Fibroblast of villous mesenchyme (primary cell): ENCODE results near the gene PROCA1. TPM values are rescaled to one million over a fixed set of nuclear protein-coding genes. Genes with fewer than 3 reads are reported as not detected.

ENCODE experiments used
- DNase-seq: peaks from one replicate; pipeline ENCODE4 v3.0.0-alpha.2; 2010; ENCODE audit warnings: low read depth
- H3K4me3 ChIP-seq: 2 replicates; pipeline ENCODE4 v1.5.1; 2011; ENCODE audit warnings: low read depth, mild to moderate bottlenecking, low read length
- CTCF ChIP-seq: IDR thresholded peaks from 2 replicates; pipeline ENCODE4 v1.5.1; 2012; ENCODE audit warnings: low read depth, mild to moderate bottlenecking, low read length; ENCODE audit not compliant: insufficient read depth
- total RNA-seq: library from RNA; depleted of rRNA; stranded (reverse); fragments of >200 nt; gene quantifications from 2 replicates; pipeline ENCODE4 v1.2.3, GENCODE V29; 2012

PROCA1 gene
- total RNA-seq, 1 donor, result under 0.01 TPM

DNA sequence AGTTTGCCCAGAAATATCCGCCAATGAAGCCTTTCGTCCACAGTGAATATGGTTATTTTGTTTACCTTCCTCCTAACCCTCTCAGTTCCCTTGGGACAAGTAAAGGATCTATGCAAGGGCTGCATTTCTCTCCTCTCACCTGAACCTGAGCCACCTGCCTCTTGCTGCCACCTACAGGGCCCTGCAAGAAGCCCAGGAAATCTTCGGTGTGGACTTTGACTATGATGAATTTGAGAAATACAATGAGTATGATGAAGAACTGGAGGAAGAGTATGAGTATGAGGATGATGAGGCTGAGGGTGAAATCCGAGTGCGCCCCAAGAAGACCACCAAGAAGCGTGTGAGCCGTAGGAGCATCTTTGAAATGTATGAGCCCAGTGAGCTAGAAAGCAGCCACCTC, 35.7 kb downstream of the PROCA1 start:
- no peak overlapping the region for H3K4me3 ChIP-seq
- TF ChIP-seq CTCF, result no peak

DNA sequence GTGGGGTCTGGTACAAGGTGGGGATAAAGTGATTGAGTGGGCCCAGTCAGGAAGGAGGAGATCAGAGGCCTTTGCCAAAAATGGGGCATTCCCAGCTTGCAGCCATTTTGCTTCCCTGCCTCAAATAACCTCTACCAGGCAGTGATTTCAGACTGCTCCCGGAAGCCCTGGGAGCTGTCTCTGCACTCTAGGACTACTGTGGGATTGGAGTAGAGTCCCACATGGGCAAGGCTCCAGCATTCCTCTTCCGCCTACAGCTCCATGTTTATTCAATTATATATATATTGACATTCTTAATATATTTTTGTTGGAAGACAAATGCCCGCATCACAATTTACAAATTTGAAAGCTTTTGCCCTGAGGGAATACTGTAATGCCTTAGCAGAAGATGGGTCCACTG, 36.2 kb downstream of the PROCA1 start:
- no peak for TF ChIP-seq CTCF
- DNase-seq, result no peak
- H3K4me3 ChIP-seq, result no peak overlapping the region

More for the DNA sequence above, 35.7 kb downstream of the PROCA1 start:
- DNase-seq, result no peak

DNA sequence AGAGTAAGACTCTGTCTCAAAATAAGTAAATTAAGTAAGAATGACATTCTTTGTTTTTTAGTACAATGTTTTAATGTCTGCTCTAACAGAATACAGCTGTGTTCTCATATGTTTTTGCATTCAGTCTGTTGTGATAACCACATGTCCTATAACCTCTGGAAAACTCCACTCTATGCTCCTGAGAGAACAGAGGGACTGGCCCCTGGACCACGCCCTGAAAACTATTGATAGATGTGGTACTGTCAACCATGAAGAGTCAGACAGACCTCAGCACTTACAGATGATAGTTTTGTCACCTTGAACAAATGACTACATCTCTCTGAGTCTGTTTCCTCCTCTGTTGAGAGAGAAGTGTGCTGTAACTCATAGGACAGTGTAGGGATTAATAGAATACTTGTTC, 41.8 kb downstream of the PROCA1 start:
- TF ChIP-seq CTCF, result no peak
- no peak for DNase-seq
- H3K4me3 ChIP-seq, result no peak overlapping the region

- no peak for TF ChIP-seq CTCF
- no peak overlapping the region for H3K4me3 ChIP-seq
- no peak for DNase-seq
These were observed 43.8 kb downstream of the PROCA1 start for GRCh38 chr17:28667870-28668269.

GRCh38 chr17:28665994-28666393, 45.7 kb downstream of the PROCA1 start:
- DNase-seq, result no peak
- H3K4me3 ChIP-seq, result no peak overlapping the region
- TF ChIP-seq CTCF, result no peak

DNA sequence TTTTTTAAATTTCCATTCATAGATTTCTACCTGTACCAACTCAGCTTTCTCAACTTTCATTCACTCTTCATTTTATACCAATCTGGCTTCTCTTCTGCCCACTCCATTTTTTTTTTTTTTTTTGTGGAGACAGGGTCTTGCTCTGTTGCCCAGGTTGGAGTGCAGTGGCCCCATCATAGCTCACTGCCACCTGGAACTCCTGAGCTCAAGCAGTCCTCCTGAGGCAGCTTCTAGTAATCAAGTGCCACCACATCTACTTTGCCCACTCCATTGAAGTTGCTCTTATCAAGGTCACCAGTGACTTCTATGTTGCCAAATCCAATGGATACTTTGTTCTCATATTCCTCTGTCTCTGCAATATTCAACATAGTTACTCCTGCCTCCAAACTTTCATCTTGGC, 48.0 kb downstream of the PROCA1 start:
- no peak overlapping the region for H3K4me3 ChIP-seq
- no peak for DNase-seq

GRCh38 chr17:28662527-28662829, 49.2 kb downstream of the PROCA1 start:
- no peak for DNase-seq
- peak overlapping the region; percentile 96 for H3K4me3 ChIP-seq
- TF ChIP-seq CTCF, result no peak

More for the DNA sequence above, 48.0 kb downstream of the PROCA1 start:
- TF ChIP-seq CTCF, result no peak
